HuH-7.5 (cell line): ENCODE data around the gene BCAS3.

Experiments used
- DNase-seq: peaks from one replicate; pipeline ENCODE4 v3.0.0; 2011; ENCODE audit warnings: low spot score

BCAS3 gene

GRCh38 chr17:61399131-61400065 is 721.7 kb downstream of the BCAS3 start, which contains the start of gene TBX2:
Gene TBX2 (plus strand): TSS chr17:61399843. CDS start chr17:61400177, 334 bp downstream.
- DNase-seq, result peak; percentile 100

- DNase-seq, result peak; percentile 100
Measured at GRCh38 chr17:61400066-61400716, 722.5 kb downstream of the BCAS3 start.

- DNase-seq, result peak; percentile 83
Measured at GRCh38 chr17:61400717-61401388, 723.2 kb downstream of the BCAS3 start.

- peak; percentile 78 for DNase-seq
Measured at GRCh38 chr17:61401389-61402072, 723.9 kb downstream of the BCAS3 start.

- DNase-seq, result no peak
Measured at GRCh38 chr17:61402073-61402541, 724.5 kb downstream of the BCAS3 start.

GRCh38 chr17:61402978-61403800 is 725.5 kb downstream of the BCAS3 start:
- DNase-seq, result no peak

GRCh38 chr17:61403801-61404662 is 726.4 kb downstream of the BCAS3 start:
- no peak for DNase-seq

GRCh38 chr17:61404663-61404912 is 726.9 kb downstream of the BCAS3 start:
- no peak for DNase-seq

GRCh38 chr17:61404913-61405685 is 727.4 kb downstream of the BCAS3 start:
- no peak for DNase-seq

GRCh38 chr17:61405686-61406536 is 728.3 kb downstream of the BCAS3 start:
- no peak for DNase-seq

GRCh38 chr17:61406537-61406845 is 728.8 kb downstream of the BCAS3 start:
- no peak for DNase-seq

- no peak for DNase-seq
Measured at GRCh38 chr17:61406971-61407911, 729.6 kb downstream of the BCAS3 start.

- DNase-seq, result peak; percentile 76
Measured at GRCh38 chr17:61408151-61409041, 730.7 kb downstream of the BCAS3 start.

- DNase-seq, result peak; percentile 100
Measured at GRCh38 chr17:61409301-61410112, 731.9 kb downstream of the BCAS3 start.

GRCh38 chr17:61410141-61411010 is 732.7 kb downstream of the BCAS3 start:
- DNase-seq, result peak; percentile 89
